Suprapubic skin (tissue), 4 donors: ENCODE data around the gene USH1C. TPM values are rescaled to one million over a fixed set of nuclear protein-coding genes. Genes with fewer than 3 reads are reported as not detected.

Experiments
- DNase-seq, 2 donors: peaks; one replicate each; pipeline ENCODE4 v3.0.0-alpha.2; 2019; ENCODE audit warnings: low spot score in 2 of 2
- H3K27ac ChIP-seq: fragments of 200-600 bp; sonication (generic); one replicate; pipeline ENCODE4 v1.5.1; 2019
- H3K27me3 ChIP-seq: fragments of 200-600 bp; sonication (generic); one replicate; pipeline ENCODE4 v1.5.1; 2019
- H3K36me3 ChIP-seq: fragments of 200-600 bp; sonication (generic); one replicate; pipeline ENCODE4 v1.5.1; 2019
- H3K4me1 ChIP-seq: fragments of 200-600 bp; sonication (generic); one replicate; pipeline ENCODE4 v1.5.1; 2019
- H3K4me3 ChIP-seq: fragments of 200-600 bp; sonication (generic); one replicate; pipeline ENCODE4 v1.5.1; 2019; ENCODE audit warnings: mild to moderate bottlenecking
- H3K9me3 ChIP-seq: fragments of 200-600 bp; sonication (generic); one replicate; pipeline ENCODE4 v1.5.1; 2019
- EP300 ChIP-seq: sonication (generic); formaldehyde crosslinking; IDR thresholded peaks from one replicate; pipeline ENCODE4 v1.6.1; 2017; ENCODE audit warnings: antibody characterized with exemption
- POLR2A ChIP-seq, 2 donors: fragments of 450-650 bp; IDR thresholded peaks; one replicate each; pipeline ENCODE4 v1.6.1; 2017; ENCODE audit warnings: antibody characterized with exemption in 2 of 2, mild to moderate bottlenecking in 2 of 2, moderate library complexity in 2 of 2
- POLR2AphosphoS5 ChIP-seq, 3 donors: sonication (generic); formaldehyde crosslinking; IDR thresholded peaks; one replicate each; pipeline ENCODE4 v1.6.1; 2017; ENCODE audit warnings: antibody characterized with exemption in 3 of 3
- whole genome bisulfite sequencing: methylation state at CpG from one replicate; pipeline ENCODE4 v1.1.5; 2018; 5-methylcytosine and 5-hydroxymethylcytosine counted together
- total RNA-seq, 4 donors: library from RNA; depleted of rRNA; stranded (reverse); fragments of >200 nt; gene quantifications; one replicate each; pipeline ENCODE4 v1.1.0, GENCODE V29; 2016
- TF ChIP-seq, protein P1 (sequence below), 2 donors: fragments of 200-600 bp in 1 of 2; fragments of 450-650 bp in 1 of 2; sonication (generic) in 1 of 2; IDR thresholded peaks; one replicate each; pipeline ENCODE4 v1.5.1; 2016 to 2019; ENCODE audit warnings: antibody characterized with exemption in 2 of 2, mild to moderate bottlenecking in 1 of 2, moderate library complexity in 1 of 2

USH1C gene
- total RNA-seq, 4 donors from 2014 or later, result not detected

DNA sequence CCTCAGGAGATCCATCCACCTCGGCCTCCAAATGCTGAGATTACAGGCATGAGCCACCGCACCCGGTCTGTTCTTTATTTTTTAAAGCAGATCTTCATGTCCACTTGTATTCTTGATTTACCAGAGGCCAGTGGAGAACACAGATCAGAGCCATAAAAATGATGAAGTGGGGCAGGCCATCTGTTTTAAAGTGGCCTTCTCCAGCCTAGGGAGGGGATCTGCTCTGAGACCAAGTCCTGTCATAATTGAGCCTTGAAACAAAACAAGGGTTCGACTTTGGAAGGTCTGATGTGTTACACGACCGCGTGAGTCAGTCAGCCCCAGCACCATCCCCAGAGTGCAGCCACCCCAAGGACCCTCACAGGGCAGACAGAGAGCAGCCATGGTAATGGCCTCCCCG lies 95.1 kb downstream of the USH1C start:
- TF ChIP-seq POLR2AphosphoS5 (IDR thresholded peaks at IDR 0.05), result no peak
- TF ChIP-seq EP300, result no peak
- TF ChIP-seq, protein P1, sequence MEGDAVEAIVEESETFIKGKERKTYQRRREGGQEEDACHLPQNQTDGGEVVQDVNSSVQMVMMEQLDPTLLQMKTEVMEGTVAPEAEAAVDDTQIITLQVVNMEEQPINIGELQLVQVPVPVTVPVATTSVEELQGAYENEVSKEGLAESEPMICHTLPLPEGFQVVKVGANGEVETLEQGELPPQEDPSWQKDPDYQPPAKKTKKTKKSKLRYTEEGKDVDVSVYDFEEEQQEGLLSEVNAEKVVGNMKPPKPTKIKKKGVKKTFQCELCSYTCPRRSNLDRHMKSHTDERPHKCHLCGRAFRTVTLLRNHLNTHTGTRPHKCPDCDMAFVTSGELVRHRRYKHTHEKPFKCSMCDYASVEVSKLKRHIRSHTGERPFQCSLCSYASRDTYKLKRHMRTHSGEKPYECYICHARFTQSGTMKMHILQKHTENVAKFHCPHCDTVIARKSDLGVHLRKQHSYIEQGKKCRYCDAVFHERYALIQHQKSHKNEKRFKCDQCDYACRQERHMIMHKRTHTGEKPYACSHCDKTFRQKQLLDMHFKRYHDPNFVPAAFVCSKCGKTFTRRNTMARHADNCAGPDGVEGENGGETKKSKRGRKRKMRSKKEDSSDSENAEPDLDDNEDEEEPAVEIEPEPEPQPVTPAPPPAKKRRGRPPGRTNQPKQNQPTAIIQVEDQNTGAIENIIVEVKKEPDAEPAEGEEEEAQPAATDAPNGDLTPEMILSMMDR (IDR thresholded peaks at IDR 0.05), result no peak
- TF ChIP-seq POLR2A (IDR thresholded peaks at IDR 0.05), result no peak
- Histone ChIP-seq H3K9me3 (no peaks in the 10 kb centered on the region), H3K27ac (no peak overlapping the region), H3K36me3 (no peaks in the 10 kb centered on the region), H3K4me3 (no peak overlapping the region), H3K4me1 (no peaks in the 10 kb centered on the region), H3K27me3 (no peaks in the 10 kb centered on the region)
- WGBS, result 84% methylated on average over 8 of the region's 8 CpGs
- DNase-seq, result no peak

DNA sequence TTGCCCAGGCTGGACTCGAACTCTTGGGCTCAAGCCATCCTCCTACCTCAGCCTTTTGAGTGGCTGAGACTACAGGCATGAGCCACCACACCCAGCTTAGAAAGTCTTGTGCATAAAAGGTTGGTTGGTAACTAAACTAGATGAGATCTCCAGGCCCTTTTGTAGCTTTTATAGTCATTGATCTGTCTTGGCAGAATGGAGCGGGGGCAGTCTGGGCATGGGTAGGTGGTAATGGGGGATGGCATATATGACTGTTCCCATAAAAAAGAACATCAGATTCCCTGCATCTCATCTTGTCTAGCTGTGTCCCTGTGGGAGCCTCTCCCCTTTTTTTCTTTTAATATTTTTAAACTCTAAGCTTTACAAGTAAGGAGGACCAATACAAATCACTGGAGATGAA lies 97.7 kb downstream of the USH1C start:
- H3K9me3 ChIP-seq, result no peaks in the 10 kb centered on the region
- no peaks in the 10 kb centered on the region for H3K27me3 ChIP-seq
- TF ChIP-seq EP300, result no peak
- TF ChIP-seq POLR2A (IDR thresholded peaks at IDR 0.05), result no peak
- no peak for TF ChIP-seq POLR2AphosphoS5 (IDR thresholded peaks at IDR 0.05)
- TF ChIP-seq, protein P1 (IDR thresholded peaks at IDR 0.05), result no peak
- H3K27ac ChIP-seq, result no peak overlapping the region
- WGBS, result 84% methylated on average over 2 of the region's 2 CpGs
- no peak overlapping the region for H3K4me3 ChIP-seq
- H3K36me3 ChIP-seq, result no peaks in the 10 kb centered on the region
- H3K4me1 ChIP-seq, result no peaks in the 10 kb centered on the region
- no peak for DNase-seq

DNA sequence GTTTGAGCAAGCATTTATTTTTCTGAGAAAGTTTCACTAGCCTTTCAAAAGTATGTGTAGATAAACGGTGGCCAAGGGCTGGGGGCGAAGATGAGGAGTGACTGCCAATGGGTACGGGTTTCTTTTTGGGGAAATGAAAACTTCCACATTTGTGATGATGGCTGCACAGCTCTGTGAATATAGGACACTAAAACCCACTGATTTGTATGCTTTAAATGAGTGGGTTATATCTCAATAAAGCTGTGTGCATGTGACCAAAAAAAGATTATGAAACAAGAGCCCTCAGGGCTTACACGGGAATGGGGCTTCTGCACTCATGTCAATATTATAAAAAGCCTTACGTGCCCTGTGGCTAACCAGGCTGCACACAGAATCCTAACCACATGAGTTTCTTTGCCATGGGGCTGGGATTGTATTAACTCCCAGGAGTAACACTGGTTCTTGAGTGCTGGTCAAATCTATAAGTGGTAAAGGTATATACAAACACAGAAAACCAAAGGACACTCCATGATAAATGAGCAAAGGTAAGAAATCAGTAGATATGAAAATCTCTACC lies 98.9 kb downstream of the USH1C start:
- Histone ChIP-seq H3K27ac (no peak overlapping the region), H3K36me3 (no peaks in the 10 kb centered on the region), H3K9me3 (no peaks in the 10 kb centered on the region), H3K4me3 (no peak overlapping the region), H3K27me3 (peaks cover 5% of the 10 kb centered on the region), H3K4me1 (no peaks in the 10 kb centered on the region)
- DNase-seq, result no peak
- 65% methylated on average over 5 of the region's 5 CpGs for WGBS
- TF ChIP-seq POLR2AphosphoS5 (IDR thresholded peaks at IDR 0.05) (no peak), POLR2A (IDR thresholded peaks at IDR 0.05) (no peak), EP300 (no peak)
- TF ChIP-seq, protein P1 (IDR thresholded peaks at IDR 0.05), result no peak

DNA sequence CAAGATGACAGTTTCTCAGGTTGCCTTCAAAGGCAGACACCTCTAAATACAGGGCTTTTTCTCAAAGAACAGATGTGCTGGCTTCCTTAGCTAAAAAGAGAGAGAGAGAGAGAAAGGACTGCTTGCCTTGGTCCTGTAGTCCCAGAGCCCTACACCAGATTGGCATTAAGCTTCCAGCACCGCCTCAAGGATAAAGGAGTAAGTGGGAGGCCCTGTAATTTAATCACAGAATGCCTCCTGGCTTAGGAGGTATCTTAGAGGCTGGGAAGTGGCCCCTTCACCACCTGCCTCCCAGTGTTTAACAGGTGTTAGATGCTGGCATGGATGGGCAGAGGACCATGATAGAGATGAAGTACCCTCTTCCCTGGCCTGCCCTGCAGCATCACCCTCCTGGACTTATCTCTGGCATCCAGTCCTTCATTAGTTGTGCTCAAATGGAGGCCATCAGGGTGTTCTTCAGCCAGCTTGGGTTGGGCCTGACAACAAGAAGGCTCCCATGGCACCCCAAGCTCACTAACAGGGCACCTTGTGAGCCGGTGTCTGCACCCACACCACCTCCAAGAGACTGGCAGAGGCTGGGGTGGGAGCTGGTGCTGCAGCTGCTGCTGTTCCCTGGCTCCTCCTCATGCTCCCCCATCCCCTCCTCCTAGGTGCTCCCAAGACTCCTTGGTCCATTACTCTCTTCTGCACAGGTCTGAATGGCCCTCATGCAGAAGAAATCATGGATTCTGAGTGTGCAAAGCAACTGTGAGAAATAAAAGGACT lies 100.1 kb downstream of the USH1C start:
- TF ChIP-seq POLR2A (IDR thresholded peaks at IDR 0.05) (no peak), EP300 (no peak), POLR2AphosphoS5 (IDR thresholded peaks at IDR 0.05) (no peak)
- TF ChIP-seq, protein P1 (IDR thresholded peaks at IDR 0.05), result no peak
- Histone ChIP-seq H3K4me1 (no peaks in the 10 kb centered on the region), H3K36me3 (no peaks in the 10 kb centered on the region), H3K27me3 (peaks cover 17% of the 10 kb centered on the region), H3K27ac (no peak overlapping the region), H3K4me3 (no peak overlapping the region), H3K9me3 (no peaks in the 10 kb centered on the region)
- DNase-seq, result no peak
- 93% methylated on average over 2 of the region's 2 CpGs for WGBS

Other genes with a start within 250 kb of the USH1C start
- 1 to 10 TPM; 4.6 to 7.4 (median 6.3) TPM for gene NCR3LG1, start 192.6 kb downstream of the USH1C start, total RNA-seq
- gene KCNJ11, start 155.8 kb downstream of the USH1C start, total RNA-seq, result 1 to 10 TPM; 1.7 to 5.1 (median 2.4) TPM
- under 1 TPM in 1 of 4 donors, not detected in 3; 0.42 TPM for gene ABCC8, start 67.6 kb downstream of the USH1C start, total RNA-seq
- gene OTOG, start 2.8 kb upstream of the USH1C start, total RNA-seq, result not detected
- gene MYOD1, start 175.2 kb upstream of the USH1C start, total RNA-seq, result not detected
- gene KCNC1, start 190.4 kb upstream of the USH1C start, total RNA-seq, result not detected